A673 (cell line): ENCODE results near the gene NUP88.

Experiments used
- EZH2 ChIP-seq: fragments of 200-600 bp; sonication (generic); IDR thresholded peaks from 2 replicates; pipeline ENCODE4 v1.6.1; 2017; ENCODE audit warnings: borderline replicate concordance, low read depth, mild to moderate bottlenecking, mixed read lengths, antibody characterized with exemption, low read length; ENCODE audit not compliant: poor library complexity, severe bottlenecking
- TF ChIP-seq, protein P1 (sequence below): fragments of 300-800, 200-600 bp; sonication (generic); conservative IDR thresholded peaks from 2 replicates; pipeline ENCODE4 v1.5.1; 2017; ENCODE audit warnings: low read depth, mild to moderate bottlenecking, antibody characterized with exemption, low read length, moderate library complexity, mixed read lengths

DNA sequence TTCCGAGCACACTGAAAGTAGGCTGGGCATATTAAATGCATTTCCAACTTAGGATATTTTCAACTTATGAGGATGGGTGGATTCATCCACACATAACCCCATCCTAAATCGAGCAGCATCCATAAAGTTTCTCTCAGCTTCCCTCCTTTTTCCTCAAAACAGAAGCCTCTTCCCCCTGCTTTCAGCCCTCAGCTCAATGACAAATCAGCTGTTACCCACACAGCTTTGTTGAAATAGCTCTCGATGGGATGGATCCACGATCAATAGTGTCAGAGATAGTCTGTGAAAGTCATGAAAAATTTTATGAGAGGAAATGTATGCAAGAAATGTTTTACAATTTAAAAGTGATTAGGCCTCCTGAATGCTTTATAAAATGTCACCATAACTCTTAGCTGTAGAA, 46.8 kb upstream of the NUP88 start:
- TF ChIP-seq, protein P1, sequence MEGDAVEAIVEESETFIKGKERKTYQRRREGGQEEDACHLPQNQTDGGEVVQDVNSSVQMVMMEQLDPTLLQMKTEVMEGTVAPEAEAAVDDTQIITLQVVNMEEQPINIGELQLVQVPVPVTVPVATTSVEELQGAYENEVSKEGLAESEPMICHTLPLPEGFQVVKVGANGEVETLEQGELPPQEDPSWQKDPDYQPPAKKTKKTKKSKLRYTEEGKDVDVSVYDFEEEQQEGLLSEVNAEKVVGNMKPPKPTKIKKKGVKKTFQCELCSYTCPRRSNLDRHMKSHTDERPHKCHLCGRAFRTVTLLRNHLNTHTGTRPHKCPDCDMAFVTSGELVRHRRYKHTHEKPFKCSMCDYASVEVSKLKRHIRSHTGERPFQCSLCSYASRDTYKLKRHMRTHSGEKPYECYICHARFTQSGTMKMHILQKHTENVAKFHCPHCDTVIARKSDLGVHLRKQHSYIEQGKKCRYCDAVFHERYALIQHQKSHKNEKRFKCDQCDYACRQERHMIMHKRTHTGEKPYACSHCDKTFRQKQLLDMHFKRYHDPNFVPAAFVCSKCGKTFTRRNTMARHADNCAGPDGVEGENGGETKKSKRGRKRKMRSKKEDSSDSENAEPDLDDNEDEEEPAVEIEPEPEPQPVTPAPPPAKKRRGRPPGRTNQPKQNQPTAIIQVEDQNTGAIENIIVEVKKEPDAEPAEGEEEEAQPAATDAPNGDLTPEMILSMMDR: no peak
- no peak for TF ChIP-seq EZH2
